Activated CD4-positive, CD25-positive, alpha-beta regulatory T cell treated with anti-CD3 and anti-CD28 coated beads, Interleukin-2, amount 50 U/mL, for 16 hours (primary cell): ENCODE measurements around the gene P4HB.

Experiments
- DNase-seq: peaks from one replicate; pipeline ENCODE4 v3.0.0-alpha.2; 2020; ENCODE audit warnings: low read depth, low spot score

Gene P4HB

DNA sequence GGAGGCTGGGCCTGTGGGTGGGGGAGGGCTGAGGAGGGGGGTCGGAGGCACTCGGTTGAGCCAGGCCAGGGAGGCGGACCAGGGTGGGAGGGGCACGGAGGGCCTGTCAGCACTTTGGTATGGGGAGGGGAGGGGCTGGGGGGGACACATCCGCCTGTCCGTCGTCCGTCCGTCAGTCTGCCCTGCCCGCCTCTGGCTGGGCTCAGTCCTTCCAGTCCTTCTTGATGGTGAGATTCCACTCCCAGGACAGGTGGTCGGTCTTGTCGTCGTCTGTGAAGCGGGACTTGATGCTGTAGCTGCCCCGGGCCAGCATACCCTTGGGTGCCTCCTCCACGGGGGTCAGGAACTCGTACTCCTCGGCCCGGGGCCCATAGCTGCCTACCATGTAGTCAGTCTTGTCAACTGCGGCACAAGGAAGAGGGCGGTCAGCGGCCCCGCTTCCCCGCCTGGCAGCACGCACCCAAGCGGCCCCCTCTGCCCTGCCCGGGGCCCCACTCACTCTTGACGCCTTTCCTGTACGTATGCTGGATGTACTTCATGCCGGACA, 8.4 kb upstream of the P4HB start:
- no peak for DNase-seq

GRCh38 chr17:81867991-81868673, 7.8 kb upstream of the P4HB start:
- DNase-seq: no peak

DNA sequence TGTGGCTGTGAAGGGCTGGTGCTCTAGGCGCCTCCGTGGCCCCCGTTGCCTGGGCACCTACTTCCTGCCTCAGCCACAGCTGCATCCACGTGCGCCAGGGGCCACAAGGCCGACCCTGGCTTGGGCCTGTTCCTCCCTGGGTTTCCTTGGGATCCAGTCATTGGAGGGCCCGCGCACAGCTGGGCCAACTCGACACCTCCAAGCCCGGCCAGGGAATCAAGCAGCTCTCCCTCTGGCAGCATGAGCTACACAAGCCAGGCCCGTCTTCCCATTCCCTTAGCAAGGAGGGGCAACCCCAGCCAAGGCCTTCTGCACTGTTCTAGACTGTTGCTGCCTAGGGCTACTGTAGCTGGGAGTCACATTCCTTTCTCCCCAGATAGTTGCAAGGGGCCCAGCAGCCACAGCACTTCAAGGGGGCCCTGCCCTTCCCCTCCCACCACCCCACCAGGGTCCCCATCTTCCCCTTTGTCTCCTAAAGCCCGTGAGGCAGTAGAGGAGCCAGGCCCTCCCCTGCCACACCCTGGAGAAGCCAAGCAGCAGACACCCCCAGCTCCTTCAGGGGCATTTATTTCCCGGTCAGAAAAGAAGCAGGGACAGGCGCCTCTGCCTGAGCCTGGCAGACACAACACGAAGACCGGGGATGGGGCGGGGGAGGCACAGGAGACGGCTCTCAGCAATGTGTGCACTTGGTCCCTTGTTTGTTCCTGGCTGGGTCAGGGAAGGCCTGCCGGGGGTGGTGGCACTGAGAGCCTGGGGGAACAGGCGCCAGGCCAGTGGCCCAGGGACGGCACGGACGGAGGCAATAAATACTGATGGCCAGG, 7.0 kb upstream of the P4HB start:
- no peak for DNase-seq

- DNase-seq: no peak
These were observed 6.3 kb upstream of the P4HB start for GRCh38 chr17:81866440-81867169.

GRCh38 chr17:81865733-81866439, 5.6 kb upstream of the P4HB start:
- no peak for DNase-seq

DNA sequence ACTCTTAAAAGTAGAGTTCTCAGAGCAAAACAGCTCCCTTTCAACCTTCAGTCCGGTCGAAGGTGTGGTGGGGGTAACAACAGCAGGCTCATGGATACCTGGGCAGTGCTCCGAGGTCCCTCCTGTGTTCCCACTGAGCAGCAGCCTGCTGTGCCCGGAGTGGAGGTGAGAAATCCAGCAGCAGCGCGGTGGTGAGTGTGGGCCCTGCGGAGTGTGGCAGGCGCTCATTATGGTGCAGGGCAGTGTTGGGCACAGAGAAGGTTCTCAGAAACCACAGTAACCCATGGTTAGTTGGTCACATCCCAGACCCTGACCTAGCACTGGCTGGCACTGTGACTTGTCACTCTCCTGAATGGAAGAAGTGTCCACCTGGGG, 5.0 kb upstream of the P4HB start:
- DNase-seq: no peak

DNA sequence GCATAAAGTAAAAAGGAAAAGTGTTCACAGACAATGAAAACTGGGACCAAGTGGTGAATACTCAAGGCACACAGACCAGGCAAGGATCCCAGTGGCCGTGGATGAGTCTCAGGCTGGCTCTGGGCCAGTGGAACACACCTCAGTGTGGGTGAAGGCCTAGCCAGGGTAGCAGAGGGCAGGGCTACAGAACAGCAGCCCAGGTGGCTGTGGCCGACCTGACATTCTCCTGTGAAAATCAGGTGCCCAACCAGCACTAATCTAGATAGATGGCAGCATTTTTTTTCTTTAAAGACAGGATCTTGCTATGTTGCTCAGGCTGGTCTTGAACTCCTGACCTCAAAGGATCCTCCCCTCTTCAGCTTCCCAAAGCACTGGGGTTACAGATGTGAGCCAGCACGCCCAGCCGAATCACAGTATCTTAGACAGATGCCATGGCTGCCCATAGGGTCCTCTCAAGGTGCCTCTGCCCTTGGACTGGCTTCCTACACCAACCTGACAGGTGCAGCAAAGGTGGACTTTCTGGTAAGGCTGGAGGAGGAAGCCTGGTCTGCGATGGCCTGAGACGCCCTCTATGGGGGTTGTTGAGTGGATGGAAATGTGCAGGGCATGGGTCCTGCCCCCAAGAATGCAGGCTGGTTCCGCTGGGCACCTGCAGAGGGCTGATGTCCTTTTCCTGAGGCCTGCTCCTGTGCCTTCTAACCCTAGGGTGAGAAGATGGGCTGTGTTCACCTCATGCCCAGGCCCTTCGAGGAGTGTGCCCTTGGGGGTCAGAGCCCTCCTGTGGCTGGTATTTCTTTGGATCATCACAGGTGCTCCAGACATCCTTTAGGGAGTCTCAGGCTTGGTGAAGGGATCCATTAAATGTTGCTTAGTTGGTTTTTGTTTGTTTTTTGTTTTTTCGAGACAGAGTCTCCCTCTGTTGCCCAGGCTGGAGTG, 3.8 kb upstream of the P4HB start:
- no peak for DNase-seq

DNA sequence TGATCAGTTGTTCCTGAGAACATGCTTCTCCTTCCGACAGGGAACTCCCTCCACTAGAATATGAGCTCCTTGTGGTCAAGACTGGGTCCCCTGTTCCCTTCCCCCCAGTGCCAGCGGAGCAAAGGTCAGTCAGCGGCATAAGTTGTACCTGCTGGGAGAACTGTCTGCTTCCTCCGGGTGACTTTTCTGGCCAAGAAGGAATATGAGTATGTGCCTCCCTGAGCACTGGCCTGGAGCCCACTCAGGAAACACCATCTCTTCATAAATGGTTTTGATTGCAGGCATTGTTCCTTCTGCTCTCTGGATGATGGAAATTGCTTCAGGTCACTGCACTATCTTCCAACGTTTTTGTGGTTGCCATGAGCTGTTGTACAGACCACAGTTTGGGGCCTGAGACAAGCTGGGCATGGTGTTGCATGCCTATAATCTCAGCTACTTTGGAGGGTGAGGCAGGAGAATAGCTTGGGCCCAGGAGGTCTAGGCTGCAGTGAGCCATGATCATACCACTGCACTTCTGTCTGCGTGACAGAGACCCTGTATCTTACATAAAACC, 2.9 kb upstream of the P4HB start:
- DNase-seq: no peak

DNA sequence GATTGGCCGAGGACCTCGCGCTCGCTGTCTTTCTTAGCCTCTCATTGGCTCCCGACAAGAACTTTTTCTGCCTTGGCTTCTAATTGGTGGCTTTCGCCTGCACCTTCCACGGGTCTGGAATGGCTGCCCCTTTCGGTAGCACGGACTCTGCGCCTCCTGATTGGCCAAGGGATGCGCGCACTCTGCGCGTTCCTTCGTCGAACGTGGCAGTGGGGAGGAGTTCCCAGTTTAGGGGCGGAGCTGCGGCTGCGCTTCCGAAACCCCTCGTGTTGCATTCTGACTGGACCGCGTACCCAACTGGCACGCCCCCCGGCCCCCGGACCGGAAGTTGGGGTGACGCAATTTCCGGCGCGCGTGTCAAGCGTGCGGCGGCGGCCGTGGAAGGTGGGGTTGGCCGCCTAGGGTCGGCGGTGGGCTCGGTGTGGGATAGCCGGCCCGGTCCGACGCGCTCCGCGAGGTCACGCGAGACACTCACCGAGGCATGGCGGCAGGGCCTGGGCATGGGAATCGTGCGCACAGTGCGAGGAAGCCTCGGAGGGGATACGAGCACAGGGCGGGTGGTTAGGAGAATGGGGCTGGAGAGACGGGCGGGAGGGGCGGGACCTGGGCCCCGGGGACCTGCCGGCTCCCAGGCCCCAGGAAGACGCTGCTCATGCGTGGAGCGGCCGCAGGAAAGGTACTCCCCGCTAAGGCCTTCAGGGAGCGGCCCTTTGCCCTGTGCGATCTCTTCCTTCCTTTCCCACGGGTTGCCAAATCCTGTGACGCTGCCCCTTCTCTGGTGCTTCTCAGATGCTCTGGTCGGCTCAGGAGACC, 627 bp upstream of the P4HB start:
- DNase-seq: peak; percentile 99

GRCh38 chr17:81858967-81859905, 1.1 kb downstream of the P4HB start:
- no peak for DNase-seq

DNA sequence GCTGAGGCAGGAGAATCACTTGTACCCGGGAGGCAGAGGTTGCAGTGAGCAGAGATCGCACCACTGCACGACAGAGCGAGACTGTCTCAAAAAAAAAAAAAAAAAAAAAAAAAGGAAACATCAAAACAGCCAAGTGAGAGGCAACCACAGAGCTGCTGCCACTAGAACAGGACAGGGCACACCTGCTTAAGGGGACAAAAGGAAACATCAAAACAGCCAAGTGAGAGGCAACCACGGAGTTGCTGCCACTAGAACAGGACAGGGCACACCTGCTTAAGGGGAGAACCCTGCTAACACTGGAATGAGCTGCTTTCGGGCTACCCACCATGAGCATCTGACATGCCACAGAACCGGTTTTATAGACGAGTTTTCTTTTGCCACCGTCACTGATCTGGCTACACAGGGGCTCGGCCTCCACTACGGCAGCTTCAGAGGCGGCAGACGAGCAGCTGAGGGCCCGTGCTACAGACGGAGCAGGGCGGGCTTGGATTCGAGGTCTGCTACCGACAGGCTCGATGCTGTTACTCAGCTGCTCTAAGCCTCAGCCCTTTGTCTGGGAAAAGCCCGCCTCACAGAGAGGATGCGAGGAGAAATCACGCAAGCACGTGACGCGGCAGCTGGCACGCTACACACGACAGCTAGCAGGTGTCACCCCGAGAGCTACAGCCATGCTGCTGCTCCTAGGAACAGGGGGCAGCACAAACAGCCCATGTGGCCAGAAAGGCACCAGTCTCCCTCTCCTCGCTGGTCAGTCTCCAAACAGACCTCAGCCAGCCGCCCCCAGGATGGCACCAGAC, 2.0 kb downstream of the P4HB start:
- DNase-seq: no peak

DNA sequence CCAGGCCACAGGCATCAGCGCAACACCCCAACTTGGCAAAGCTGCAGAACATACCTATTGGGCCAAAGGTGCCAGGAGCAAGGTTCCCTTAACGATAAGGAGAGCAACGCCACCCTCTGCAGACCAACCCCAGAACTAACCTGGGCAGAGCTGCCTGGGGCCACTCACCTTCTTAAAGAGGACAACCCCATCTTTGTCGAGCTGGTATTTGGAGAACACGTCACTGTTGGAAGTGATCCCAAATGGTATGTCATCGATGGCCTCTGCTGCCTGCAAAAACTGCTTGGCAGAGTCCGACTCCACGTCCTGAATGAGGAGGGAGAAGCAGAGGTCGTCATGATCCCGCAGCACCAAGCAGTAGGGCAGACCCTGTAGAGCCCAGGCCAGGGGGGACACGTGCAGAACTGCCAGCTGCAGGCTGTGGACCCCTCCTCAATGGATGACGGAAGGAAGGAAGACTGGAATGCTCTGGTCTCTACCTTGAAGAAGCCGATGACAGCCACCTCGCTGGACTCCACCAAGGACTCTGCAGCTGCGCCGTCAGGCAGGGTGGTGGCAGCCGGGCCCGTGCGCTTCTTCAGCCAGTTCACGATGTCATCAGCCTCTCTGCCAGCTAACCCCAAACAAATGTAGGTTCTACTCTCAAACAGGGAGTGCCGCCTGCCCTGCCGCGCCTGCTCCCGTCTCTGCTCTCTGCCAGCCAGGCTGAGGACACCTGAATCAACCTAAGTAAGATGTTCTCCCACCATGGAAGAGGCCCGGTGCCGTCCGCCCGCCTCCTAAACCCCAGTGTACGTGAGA, 5.2 kb downstream of the P4HB start:
- DNase-seq: no peak

- no peak for DNase-seq
These were observed 8.1 kb downstream of the P4HB start for GRCh38 chr17:81852237-81852636.

DNA sequence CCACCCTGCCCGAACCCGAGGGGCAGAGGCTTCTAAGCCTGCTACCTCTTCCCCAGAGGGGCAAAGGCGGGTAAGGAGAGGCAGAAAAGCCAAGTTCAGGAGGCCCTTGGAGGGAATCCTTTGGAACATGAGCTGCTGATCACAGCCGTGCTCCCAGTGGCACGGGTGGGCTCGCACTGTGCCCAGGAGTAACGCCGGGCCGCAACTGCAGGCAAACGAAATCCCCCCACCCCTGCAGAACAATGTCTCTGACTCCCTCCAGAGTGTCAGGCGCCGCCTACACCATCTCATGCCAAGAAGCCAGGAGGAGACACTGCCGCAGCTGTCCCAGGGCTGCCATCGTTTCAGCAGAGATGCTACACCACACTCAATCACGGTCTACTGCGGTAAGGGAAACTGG, 8.9 kb downstream of the P4HB start:
- DNase-seq: no peak

GRCh38 chr17:81849457-81849856, 10.9 kb downstream of the P4HB start:
- DNase-seq: no peak
